Stimulated activated CD4-positive, alpha-beta T cell treated with anti-CD3 and anti-CD28 coated beads, Interleukin-4, amount 100 ng/mL, for 48 hours (primary cell): ENCODE measurements around the gene RBCK1.
A peak's percentile ranks its signal among the peaks of the same experiment; 100 is the strongest.

Experiments used
- DNase-seq, 2 donors: peaks; one replicate each; pipeline ENCODE4 v3.0.0-alpha.2; 2020; ENCODE audit warnings: low read depth in 2 of 2

Gene RBCK1

DNA sequence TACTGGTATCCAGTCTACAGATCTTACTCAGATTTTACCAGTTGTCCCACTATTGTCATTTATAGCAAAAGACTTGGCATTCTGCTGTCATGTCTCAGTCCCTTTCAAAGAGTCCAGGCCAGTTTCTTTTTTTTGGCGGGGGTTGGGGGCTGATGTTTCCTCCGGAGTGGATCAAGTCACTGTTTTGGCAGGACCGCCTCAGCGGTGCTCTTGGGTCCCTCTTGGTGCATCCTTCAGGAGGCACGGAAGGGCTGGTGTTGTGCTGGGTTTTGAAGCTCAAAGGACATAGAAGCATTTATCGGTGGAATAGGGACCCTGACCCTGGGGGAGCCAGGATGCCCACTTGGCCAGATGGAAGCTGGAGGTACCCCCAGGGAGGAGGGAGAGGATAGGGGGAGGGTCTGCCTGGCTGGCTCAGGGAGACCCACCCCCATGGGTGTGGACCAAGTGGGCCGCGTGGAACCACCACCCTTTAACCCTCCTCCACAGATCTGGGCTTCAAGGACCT lies 10.8 kb downstream of the RBCK1 start:
- DNase-seq = no peak

DNA sequence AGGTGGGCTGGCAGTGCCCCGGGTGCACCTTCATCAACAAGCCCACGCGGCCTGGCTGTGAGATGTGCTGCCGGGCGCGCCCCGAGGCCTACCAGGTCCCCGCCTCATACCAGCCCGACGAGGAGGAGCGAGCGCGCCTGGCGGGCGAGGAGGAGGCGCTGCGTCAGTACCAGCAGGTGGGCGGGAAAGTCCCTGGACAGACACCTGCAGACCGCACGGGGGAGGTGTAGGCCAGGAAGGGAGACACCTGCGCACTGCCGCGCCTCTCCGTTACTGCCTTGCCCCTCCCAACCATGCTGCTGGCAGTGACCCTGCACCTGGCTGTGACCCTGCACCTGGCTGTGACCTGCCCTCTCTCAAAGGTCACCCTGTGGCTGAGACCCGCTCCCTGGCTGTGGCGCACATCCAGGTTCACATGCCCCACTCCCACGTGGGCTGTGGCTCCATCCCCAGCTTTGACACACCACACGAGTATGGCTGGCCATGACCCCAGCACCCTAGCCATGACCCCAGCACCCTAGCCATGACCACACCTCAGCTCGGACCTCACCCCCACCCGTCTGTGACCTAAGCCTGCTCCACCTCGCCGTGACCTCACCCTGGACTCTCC lies 11.6 kb downstream of the RBCK1 start:
- no peak for DNase-seq

DNA sequence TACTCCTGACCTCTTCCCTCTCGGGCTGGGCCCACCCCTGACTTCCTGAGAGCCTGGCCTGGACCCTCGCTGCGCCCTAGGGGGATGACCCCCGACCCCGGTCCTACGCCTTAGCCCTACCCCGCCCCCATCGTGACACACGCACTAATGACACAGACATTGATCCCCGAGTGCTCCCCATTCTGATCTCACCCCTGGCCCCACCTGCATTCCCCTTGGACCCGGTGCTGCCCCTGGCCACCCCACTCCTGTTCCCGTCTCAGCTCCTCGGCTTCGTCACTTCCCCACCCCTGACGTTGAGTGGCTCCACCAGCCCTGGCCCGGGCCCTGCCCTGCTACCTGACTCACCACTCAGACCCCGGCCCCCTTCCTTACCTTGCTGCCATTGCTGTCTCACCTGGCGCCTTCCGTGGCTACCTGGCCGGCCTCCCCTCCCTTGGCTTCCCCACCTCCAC lies 12.1 kb downstream of the RBCK1 start:
- no peak for DNase-seq

DNA sequence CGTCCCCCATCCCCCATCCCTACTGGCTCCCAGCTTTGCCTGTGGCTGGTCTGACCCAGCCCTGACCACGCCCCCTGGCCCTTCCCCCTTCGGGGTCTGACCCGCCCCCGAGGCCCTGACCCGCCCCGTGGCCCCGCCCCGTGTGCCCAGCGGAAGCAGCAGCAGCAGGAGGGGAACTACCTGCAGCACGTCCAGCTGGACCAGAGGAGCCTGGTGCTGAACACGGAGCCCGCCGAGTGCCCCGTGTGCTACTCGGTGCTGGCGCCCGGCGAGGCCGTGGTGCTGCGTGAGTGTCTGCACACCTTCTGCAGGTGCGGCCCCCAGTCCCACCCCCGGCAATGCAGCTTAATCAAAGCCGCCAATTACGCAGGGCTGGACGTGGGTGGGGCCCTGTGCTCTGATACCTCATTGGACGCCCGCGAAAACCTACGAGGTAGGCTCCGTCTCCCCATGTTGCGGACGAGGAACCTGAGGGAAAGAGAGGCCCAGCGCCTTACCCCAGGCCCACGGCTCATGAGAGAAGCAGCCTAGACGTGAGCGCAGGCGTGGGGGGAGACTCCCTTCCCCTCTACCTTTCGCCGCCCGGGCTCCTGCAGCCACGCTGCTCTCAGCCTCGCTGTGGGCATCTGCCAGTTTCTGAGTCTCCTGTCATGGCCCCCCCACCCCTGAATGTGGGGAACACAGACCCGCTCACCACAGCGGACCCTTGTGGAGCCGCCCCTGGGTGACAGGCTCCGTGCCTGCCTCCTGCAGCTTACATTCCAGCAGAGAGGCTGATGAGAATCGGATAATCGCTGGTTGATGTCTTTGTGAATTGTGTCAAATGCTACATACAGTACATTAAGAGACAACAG lies 12.8 kb downstream of the RBCK1 start:
- DNase-seq = no peak

DNA sequence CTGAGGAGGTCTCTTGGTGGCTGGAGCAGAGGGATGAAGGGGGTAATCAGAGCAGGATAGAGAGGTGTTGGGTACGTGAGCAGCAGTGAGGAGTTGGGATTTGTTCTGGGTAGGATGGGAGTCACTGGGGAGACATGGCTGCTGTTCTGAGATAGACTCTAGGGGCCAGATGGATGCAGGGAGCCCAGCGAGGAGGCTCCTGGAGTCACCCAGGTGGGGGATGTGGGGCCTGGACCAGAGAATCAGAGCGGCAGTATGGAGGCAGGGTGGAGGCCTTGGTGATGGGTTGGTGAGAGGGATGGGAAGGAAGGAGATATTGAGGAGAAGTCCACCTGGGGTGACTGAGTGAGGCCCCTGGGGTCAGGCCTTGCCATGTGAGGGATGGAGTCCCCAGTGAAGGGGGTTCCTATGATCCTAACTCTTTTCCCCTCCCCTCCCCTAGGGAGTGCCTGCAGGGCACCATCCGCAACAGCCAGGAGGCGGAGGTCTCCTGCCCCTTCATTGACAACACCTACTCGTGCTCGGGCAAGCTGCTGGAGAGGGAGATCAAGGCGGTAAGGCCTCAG lies 13.7 kb downstream of the RBCK1 start:
- DNase-seq = no peak

DNA sequence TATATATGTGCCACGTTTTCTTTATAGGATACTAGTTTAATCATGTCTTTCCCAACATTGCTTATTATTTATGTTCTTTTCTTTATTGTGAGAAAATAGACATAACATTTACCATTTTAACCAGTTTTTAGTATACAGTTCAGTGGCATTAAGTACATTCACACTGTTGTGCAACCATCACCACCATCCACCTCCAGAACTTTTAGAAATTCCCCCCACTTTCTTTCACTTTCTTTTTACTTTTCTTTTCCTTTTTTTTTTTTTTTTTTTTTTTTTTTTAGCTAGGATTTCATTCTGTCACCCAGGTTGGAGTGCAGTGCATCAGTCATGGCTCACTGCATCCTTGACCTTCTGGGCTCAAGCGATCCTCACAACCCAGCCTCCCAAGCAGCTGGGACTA lies 18.5 kb downstream of the RBCK1 start:
- DNase-seq = no peak

DNA sequence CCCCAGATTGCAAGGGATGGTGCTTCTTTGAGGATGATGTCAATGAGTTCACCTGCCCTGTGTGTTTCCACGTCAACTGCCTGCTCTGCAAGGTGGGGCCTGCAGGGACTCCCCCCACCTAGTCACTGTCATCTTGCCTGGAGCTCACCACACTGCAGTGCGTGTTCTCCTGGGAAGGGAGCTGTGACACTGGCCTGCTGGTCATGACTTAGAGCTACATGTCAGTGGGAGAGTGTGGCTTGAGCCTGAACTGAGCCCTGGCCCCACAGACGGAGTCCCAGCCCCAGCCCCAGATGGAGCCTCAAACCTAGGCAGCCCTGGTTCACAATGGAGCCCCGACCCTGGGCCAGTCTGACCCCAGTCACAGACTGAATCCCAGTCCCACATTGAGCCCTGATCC lies 19.3 kb downstream of the RBCK1 start:
- no peak for DNase-seq

DNA sequence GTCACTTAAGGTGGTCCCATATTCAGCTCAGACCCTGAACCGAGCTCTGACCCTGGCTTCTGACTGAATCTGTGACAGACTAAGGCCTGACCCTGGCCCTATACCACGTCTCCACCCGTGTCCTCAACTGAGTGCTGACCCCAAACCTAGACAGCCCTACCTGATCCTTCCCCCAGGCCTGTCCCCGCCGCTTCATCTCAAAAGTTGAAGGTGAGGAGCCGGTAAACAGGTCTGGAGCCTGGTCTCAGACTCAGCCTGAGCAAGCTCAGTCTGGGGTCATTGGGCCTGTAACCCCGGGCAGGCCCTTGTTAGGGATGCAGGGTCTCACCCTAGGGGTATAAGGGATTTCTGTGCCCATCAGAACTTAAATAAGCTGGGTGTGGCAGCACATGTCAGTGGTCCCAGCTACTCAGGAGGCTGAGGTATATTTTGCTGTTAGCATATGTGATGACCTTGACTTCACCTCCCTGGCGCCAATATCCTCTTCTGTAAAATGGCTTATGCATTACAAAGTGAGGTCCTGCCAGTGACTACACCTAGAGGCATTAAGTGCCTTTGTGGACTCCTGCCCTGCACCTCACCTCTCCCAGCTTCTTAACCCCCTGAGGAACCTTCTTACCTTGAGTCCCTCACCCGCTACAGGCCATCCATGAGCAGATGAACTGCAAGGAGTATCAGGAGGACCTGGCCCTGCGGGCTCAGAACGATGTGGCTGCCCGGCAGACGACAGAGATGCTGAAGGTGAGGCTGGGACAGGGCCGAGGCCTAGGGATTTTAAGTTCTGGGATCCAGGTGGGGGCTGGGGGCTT lies 20.0 kb downstream of the RBCK1 start:
- no peak for DNase-seq

DNA sequence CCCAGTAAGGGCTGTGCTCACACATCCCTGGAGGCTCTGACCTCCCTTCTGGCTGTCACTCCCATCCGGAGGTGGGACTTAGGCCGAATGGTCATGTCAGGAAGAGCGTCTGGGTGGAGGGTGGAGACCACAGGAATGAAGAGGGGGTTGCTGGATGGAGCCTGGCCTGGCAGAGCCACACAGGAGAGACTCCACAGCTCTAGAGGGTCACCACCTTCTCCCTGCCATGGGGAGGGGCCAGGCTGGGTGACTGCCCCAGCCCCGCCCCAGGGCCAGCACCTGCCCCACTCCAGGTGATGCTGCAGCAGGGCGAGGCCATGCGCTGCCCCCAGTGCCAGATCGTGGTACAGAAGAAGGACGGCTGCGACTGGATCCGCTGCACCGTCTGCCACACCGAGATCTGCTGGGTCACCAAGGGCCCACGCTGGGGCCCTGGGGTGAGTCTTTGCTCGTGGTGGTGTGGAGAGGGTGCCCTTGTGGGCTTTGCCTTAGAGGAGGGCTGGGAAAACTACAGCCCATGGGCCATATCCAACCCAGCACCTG lies 20.6 kb downstream of the RBCK1 start:
- no peak for DNase-seq

DNA sequence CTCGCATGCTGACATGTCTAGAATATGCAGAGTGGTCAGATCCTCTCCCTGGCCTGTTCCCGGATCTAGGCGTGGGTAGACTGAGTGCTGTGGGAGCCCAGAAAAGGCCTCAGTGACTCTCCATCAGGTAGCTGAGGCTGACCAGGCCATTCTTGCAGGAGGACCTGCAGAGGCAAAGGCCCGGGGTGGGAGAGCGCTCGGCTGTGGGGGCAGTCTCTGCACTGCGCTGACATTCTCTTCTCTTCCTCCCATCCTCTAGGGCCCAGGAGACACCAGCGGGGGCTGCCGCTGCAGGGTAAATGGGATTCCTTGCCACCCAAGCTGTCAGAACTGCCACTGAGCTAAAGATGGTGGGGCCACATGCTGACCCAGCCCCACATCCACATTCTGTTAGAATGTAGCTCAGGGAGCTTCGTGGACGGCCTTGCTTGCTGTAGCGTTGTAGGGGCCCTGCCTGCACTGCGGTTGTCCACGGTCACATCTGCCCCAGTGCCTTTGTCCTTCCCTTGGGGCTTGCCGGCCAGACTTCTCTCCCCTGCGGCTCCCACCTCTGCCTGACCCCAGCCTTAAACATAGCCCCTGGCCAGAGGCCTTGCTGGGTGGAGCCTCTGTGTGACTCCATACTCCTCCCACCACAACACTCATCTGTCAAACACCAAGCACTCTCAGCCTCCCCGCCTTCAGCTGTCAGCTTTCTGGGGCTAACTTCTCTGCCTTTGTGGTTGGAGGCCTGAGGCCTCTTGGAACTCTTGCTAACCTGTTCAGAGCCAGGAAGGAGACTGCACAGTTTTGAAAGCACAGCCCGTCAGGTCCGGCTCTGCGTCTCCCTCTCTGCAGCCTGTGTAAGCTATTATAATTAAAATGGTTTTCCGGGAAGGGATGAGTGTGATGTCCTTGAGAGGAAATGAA lies 22.2 kb downstream of the RBCK1 start:
- DNase-seq = no peak

DNA sequence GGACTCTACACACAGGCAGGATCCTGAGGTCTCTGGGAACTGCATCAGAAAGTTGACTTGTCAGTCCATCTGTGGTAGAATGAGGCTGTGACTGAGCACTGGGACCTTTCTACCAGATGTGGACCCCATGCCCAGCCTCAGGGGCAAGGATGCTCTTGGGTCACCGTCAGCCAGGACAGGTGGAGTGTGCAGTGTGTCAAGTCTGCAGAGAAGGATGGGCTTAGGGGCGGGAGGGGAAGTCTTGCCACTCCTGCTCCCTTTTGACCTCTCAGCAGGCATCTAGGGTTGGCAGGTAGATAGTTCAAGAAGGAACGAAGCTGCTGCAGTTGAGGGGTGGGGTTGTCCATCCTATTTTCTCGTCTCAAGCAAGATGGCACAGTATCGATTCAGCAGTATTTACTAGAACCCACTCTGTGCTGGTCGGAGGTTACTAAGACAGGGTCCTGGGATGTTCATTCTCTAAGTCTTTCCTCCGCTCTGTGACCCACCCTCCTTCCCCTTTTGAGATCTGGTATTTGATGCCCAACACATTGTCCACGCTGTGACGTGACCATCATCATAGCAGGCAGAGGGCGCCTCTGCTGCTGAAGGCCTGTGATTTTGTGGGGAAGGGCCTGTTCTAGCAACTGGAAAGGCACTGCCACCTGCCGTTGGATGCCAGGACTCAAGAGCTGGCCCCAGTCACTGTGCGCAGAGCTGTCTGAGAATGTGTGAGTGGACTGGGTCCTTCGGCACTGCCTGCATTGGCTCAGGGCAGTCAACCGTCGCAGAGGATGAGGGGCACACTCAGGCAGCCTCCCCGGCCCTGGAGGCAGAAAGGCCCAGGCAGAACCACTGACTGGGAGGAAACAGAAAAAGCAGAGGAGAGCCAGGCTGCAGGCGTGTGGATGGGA lies 23.2 kb downstream of the RBCK1 start:
- DNase-seq = no peak

DNA sequence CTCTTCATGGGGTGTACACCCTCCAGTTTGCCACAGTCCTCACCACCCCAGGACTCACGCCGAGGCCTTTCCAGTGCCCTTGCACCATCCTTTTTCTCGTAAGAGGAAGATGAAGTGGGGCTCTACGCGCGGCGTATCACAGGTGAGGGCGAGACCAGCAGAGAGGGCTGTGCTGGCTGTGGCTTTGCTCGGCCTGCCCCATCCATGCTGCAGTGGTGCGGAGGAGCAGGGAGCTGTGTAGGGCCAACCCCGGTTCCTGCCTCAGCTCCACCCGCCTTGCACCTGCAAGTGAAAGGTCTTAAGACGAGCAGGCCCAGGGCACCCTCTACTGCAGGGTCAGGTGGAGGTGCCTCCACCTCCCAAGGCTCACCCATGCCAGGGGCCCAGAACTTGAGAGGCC lies 24.1 kb downstream of the RBCK1 start:
- DNase-seq = no peak

DNA sequence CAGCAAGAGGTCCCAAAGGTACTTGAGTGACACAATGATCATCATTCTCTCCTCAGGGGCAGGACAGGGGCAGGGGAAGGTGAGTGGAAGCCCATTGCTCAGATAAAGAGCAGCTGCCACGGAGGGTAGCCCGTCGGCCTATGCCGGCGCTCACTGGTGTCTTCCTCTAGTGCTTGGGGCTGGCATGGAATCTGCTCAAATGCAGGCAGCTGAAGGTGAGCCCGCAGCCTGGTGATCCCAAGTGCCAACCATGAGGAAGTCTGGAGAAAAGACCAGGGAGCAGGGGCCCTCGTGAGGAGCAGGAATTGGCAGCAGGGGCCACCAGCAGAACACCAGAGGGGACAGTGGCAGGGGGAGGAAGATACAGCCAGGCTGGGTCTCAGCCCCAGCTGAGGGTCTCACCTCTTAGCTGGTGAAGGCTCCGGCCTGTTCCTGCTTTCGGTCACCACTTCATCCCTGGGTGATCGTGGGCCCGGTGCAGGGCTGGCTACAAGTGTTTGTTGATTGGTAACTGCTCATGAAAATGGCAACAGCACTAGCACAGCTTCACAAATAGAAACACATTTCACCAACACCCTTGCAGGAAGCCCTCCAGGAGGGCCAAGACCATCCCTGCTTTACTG lies 24.7 kb downstream of the RBCK1 start:
- DNase-seq = no peak

DNA sequence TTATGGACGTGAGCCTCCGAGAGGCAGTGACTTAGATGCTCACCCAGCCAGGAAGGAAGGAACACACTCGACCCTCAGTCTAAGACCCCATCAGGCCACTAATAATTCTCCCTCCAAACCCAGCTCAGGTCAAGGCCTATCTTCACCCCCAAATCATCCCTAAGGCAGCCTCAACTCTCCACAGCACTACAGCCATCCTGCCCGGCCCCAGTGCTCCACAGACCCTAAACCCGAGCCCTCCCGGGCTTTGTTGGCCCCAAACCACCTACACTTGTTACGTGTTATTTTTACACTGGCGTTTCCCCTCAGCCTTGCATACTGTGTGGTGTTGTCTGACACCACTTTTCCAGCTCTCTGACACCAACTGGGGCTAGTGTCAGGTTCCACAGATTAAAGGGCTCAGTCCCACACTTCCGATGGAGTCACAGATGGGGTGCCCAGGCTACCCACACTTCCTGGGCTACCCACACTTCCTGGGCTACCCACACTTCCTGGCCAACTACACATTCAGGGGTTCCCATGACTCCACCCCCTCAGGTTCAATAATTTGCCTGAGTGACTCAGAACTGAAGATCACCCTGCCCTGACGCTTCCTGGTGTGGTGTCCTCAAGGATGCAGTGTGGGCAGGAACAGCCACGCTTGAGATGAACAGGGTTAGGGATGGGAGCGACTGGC lies 25.3 kb downstream of the RBCK1 start:
- DNase-seq = peak; percentile 35 to 62

DNA sequence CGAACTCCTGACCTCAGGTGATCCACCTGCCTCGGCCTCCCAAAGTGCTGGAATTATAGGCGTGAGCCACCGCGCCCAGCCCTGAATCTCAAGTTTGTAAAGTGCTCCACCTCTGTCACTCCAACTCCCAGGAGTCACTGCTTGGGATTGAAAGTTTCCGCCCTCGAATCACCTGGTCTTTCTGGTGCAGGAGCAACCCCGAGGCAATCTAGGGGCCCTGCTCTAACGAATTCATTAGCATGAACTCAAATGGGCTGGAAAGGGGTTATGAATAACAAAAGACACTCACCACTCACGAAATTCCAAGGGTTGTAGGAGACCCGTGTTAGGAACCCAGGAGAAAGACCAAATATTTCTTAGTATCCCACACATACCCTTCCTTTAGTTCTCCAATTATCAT lies 26.1 kb downstream of the RBCK1 start:
- no peak for DNase-seq

DNA sequence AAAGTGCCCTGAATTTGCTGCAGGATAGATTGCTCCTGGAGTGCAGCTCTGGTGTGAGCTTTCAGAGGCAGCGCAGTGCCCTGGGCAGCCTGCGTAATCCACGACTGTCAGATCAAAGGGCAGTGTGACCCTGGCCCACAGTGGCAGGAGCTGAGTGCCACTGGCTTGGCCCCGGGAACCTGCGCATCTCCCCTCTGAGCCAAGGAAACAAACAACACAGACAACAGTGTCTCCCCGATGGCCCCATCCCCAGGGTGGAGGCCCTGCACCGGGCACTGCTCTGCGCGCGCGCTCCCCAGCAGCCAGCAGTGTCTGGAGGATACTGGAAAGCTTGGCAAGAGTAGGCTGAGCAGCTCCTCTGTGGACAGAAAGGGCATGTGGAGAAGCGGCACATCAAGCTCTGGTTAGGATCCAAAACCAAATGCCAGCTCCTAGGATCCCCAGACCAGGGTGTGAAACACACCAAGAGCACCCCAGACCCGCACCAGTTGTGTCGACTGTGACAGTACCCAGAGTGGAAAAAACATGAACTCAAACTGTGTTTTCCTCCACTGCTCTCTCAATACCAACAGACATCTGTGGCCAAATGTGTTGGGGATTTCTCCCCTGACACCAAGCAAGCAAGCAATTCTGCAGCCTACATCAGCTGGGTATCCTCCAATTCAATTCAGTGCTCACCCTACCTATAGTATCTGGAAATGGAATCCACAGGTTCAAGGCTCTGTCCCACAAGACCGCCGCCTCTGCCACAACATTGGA lies 26.7 kb downstream of the RBCK1 start:
- DNase-seq = no peak

DNA sequence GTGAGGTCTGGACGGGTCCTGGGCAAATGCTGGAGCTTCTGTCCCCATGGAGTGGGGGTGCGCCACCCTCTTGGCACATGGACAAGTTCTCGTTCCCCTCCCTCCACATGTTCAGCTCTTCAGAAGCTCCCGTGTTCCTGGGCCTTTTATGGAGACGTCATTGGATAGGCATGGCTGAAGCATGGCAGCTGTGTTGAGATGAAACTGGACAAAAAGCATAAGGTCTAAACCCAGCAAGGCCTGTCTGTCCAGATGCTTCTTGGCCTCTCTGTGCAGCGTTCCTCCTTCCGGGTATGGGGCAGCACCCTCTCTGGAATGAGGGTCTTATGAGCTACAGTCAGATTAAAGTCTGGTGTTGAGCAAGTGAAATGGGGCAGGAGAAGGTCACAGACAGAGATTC lies 27.5 kb downstream of the RBCK1 start:
- no peak for DNase-seq

DNA sequence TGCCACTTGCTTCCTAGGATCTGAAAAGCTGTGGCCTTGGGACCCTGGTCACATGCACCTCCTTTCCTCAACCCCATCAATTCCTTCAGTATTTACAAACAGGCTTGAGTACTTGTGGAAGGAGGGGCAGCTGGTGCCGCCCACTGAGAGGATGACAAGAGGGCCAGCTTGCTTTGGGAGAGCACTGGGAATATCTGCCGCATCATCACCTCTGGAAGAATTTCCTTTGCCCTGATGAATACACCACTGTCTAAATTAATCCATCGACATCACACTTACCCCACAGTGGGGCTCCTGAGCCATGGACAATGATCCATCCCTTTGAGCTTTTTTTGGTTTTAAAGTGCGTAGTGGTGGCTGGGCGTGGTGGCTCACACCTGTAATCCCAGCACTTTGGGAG lies 28.4 kb downstream of the RBCK1 start:
- no peak for DNase-seq
